OCI-LY3 (cell line): ENCODE data around the gene ADGRA3.

Experiments used
- CTCF ChIP-seq: fragments of 200-600, 300-600 bp; sonication (generic); IDR thresholded peaks from 2 replicates; pipeline ENCODE4 v1.5.1; 2014; ENCODE audit warnings: antibody characterized with exemption, low read length, low read depth
- EZH2phosphoT487 ChIP-seq: fragments of 200-600 bp; shearing (Covaris generic); IDR thresholded peaks from 2 replicates; pipeline ENCODE4 v1.6.1; 2018; ENCODE audit warnings: antibody characterized with exemption, mixed run types, low read depth

DNA sequence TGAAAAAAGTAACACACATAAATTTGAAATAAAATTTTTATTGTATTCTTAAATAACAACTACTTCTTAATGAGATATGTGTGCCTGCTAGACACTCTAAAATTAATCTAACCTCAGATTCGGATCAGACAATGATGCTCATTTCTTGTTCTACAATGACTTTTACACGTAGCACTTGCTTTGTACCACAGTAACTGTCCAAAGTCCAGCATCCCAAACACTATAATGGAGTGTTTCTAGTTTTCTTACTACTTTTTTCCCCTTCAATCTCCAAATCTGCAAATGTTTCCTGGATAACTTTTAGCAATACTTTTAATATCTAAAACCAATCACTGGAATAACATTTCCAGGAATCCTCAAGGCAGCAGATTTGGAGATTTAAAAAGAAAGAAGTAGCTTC, 75.9 kb downstream of the ADGRA3 start:
- TF ChIP-seq CTCF (no peak), EZH2phosphoT487 (no peak)
